GM19023 (cell line): ENCODE results near the gene AVPI1.
"Not testable (repeated sequence)": the region's sequence is repeated elsewhere in the genome, so short reads cannot be mapped to it uniquely, and the experiment has no call there.

Source experiments
- ATAC-seq: cut with Tn5 transposase; IDR thresholded peaks from one replicate; pipeline ENCODE4 v1.9.1; 2021; ENCODE audit warnings: mild to moderate bottlenecking, moderate library complexity; ENCODE audit not compliant: unreplicated experiment

AVPI1 gene

GRCh38 chr10:97713339-97713825, 26.3 kb upstream of the AVPI1 start, which contains the start of gene MARVELD1:
Gene MARVELD1 (plus strand): TSS chr10:97713730. CDS start chr10:97713877, 147 bp downstream.
- ATAC-seq, result no peak

GRCh38 chr10:97711640-97712572, 24.9 kb upstream of the AVPI1 start:
- ATAC-seq, result no peak

DNA sequence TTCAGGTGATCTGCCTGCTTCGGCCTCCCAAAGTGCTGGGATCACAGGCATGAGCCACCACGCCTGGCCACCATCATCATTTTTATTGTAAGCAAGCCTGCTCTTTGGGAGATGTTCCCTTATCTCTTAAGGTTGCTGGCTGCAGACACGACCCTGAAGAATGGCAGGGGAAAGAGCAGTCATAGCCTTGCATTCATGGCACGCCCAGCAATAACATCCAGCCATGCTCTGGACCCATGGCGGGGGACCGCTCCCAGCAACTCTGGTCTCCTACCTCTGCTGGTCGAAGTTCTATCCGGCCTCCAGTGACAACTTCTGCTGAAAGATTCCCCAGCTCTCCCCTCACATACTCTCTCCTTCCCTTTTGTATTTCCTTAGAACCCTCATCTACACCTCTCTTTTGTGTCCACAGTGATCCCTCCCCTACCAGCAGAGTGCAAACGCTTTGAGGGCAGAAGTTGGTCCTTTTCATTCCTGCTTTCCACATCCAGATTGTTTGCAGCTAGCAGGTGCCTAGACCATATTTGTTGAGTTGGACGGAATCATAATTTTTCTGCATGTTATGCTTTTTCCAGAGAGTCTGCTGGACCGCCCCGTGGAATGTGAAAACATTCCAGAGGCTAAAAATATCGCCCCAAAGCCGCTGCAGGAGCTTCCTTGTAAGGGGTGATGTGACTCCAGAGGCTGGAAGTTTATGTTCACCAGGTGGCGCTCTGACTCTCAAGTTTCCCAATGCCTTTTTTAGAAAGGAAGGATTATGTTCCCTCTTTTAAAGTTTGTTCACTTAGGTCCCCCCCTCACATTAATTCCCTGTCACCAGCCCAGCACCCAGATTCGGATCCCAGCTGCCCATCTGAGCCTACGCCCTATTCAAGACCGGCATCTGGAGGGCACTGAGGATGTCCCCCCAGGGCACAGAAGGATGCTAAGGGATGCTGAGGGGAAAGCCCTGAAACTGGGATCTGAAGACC, 22.2 kb upstream of the AVPI1 start:
- no peak for ATAC-seq

DNA sequence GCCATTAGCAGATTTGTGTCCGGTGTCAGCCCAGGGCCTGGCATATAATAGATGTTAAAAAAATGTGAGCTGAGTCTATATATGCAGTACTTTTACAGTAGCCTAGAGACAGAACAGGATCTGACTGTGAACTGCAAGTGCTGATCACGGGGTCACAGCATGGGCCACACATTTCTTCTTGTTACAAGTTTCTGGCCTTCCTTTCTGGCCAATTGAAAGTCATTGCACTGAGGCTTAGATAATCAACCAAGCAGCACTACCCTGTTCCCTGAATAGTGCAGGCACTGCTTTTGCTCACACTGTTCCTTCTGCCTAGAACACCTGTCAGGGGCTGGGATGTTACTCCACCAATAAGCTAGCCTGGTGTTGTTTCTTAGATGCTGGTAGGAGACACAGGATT, 21.1 kb upstream of the AVPI1 start:
- ATAC-seq, result no peak

GRCh38 chr10:97707134-97707861, 20.3 kb upstream of the AVPI1 start:
- ATAC-seq, result no peak

DNA sequence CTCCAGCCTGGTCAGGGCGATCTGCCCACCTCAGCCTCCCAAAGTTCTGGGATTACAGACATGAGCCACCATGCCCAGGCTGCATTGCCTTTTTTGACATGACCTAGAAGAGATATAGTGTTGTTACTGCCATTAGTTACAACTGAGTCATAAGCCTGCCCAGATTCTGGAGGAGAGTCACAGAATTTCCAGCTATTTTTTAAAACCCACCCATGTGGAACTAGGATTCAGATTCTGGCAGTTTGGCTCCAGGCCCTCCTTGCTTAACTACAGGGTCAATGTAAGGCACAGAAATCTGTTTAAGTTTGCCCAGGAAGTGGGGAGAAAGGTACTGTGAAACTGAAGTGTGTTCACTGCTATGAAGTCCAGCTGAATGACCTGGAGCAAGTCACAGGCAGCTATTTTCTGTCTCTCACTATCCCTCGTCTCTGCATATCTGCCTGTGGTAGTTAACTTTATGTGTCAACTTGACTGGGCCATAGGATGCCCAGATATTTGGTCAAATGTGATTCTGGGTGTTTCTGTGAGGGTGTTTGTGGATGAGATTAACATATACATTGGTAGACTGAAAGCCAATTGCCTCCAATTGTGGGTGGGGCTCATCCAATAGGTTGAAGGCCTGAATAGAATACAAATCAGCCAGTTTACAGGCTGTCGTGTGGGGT, 18.1 kb upstream of the AVPI1 start:
- ATAC-seq, result no peak

- no peak for ATAC-seq
Observed at GRCh38 chr10:97704341-97704740, 17.3 kb upstream of the AVPI1 start.

GRCh38 chr10:97703398-97704067, 16.5 kb upstream of the AVPI1 start:
- no peak for ATAC-seq

- ATAC-seq, result peak; percentile 80
Observed at GRCh38 chr10:97701438-97702069, 14.5 kb upstream of the AVPI1 start.

DNA sequence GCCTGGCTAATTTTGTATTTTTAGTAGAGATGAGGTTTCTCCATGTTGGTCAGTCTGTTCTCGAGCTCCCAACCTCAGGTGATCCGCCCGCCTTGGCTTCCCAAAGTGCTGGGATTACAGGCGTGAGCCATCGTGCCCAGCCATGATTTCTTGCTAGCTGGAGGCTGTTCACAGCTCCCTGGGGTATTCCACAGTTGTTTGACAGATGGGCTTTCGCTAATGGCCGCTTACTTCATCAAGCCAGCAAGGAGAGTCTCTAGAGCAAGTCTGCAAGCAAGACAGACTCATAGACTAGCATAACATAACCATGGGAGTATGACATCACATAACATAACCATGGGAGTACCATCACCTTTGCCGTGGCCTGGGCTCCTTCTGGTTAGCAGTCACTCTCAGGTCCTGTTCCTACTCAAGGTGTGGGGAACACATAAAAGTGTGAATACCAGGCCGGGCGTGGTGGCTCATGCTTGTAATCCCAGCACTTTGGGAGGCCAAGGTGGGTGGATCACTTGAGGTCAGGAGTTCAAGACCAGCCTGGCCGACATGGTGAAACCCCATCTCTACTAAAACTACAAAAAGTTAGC, 11.1 kb upstream of the AVPI1 start:
- ATAC-seq, result not testable (repeated sequence)

- ATAC-seq, result no peak
Observed at GRCh38 chr10:97690133-97690532, 3.1 kb upstream of the AVPI1 start.

GRCh38 chr10:97689559-97690020, 2.5 kb upstream of the AVPI1 start:
- ATAC-seq, result no peak

- ATAC-seq, result no peak
Observed at GRCh38 chr10:97687785-97688781, 1.0 kb upstream of the AVPI1 start.

DNA sequence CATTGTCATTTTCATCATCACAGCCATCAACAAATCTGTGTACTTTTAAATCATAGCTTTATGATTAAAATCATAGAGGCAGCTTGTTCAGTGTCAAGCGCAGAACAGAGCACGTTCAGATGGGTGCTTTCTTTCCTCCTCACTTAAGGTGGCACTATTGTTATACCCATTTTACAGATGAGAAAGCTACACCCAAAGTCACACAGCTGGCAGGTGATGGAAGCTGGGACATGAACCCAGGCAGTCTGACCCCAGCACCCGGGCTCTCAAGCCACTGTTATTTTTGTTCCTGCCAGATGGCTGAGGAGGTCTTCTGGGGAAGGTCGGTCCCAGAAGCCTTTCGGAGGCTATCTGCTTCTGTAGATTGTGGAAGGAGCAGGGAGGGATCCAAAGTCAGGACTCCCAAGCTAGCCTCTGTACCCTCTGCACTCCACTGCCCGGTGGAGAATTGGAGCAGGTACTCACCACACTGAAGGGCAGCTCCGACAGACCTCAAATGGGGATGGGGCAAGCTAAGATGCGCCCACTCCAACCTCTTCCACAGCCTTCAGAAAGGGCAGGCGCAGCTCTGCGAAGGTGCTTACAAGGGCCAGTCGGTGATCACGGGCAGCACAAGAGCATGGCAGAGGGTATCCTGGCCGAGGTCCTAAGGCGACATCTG, 610 bp downstream of the AVPI1 start:
- ATAC-seq, result no peak

- no peak for ATAC-seq
Observed at GRCh38 chr10:97685395-97685958, 1.6 kb downstream of the AVPI1 start.

DNA sequence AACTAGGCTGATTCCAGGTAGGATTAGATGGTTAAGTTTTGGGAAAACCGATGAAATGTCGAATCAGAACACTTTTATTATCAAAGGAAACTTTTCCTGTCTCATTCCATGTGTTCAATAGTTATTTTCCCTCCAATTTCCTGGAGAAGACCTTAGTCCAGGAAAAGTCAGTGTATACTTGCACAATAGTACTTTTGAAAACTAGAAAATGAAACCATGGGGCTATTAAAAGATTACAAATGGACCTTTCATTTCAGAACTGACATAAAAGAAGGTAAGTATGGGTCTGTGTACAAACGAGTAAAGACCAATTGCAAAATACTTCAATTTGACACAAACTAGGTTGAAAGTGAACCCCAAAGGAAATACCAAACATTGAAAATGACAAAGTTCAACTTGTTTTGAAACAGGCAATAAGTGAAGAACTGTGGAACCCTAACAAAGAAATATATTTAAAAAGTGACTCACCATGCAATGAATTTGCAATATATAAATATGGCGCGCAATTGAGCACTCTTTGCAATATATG, 2.1 kb downstream of the AVPI1 start:
- ATAC-seq, result no peak
